Measurements from ENCODE around the gene DNAJC18.
"Not testable (repeated sequence)": the region's sequence is repeated elsewhere in the genome, so short reads cannot be mapped to it uniquely, and the experiment has no call there.

DNAJC18 gene

GRCh38 chr5:139439013-139439903, at the start of gene DNAJC18:
DNAJC18 (minus strand) TSS chr5:139439525; CDS start chr5:139439445, 80 bp downstream.
- peak; percentile 78 to 80 for ATAC-seq

- ATAC-seq = no peak
These were observed 48.9 kb upstream of the DNAJC18 start for GRCh38 chr5:139488260-139488659.

GRCh38 chr5:139486201-139486600, 46.9 kb upstream of the DNAJC18 start:
- ATAC-seq = no peak

- not testable (repeated sequence) for ATAC-seq
These were observed 43.5 kb upstream of the DNAJC18 start for GRCh38 chr5:139482890-139483208.

- ATAC-seq = peak; percentile 68 to 74
These were observed 42.9 kb upstream of the DNAJC18 start, which contains the start of gene STING1 for GRCh38 chr5:139482050-139482889. STING1 (minus strand) TSS chr5:139482758; CDS start chr5:139481704, 1,054 bp downstream.

- peak; percentile 26 to 27 for ATAC-seq
These were observed 42.3 kb upstream of the DNAJC18 start for GRCh38 chr5:139481580-139482049.

- peak; percentile 64 to 66 for ATAC-seq
These were observed 41.8 kb upstream of the DNAJC18 start for GRCh38 chr5:139481122-139481533.

- ATAC-seq = not testable (repeated sequence)
These were observed 40.4 kb upstream of the DNAJC18 start for GRCh38 chr5:139479729-139480128.

- ATAC-seq = not testable (repeated sequence)
These were observed 39.5 kb upstream of the DNAJC18 start for GRCh38 chr5:139478657-139479423.

GRCh38 chr5:139475865-139476617, 36.7 kb upstream of the DNAJC18 start:
- no peak for ATAC-seq

GRCh38 chr5:139474890-139475791, 35.8 kb upstream of the DNAJC18 start:
- peak in 1 of 2 donors; percentile 15 for ATAC-seq

GRCh38 chr5:139473565-139473964, 34.2 kb upstream of the DNAJC18 start:
- peak in 1 of 2 donors; percentile 17 for ATAC-seq

GRCh38 chr5:139473105-139473504, 33.8 kb upstream of the DNAJC18 start:
- ATAC-seq = no peak

GRCh38 chr5:139472386-139473030, 33.2 kb upstream of the DNAJC18 start:
- ATAC-seq = no peak

- ATAC-seq = peak; percentile 60 to 61
These were observed 31.5 kb upstream of the DNAJC18 start, which contains the start of gene SMIM33 for GRCh38 chr5:139470821-139471300. SMIM33 (plus strand) TSS chr5:139471004; CDS start chr5:139471122, 118 bp downstream.

- peak; percentile 12 to 25 for ATAC-seq
These were observed 29.2 kb upstream of the DNAJC18 start for GRCh38 chr5:139468421-139468931.

GRCh38 chr5:139462586-139463276, 23.4 kb upstream of the DNAJC18 start, which contains the start of gene ECSCR:
ECSCR (minus strand) TSS chr5:139462743; CDS start chr5:139462670, 73 bp downstream.
- no peak for ATAC-seq

- no peak for ATAC-seq
These were observed 22.4 kb upstream of the DNAJC18 start for GRCh38 chr5:139461698-139462097.

- ATAC-seq = no peak
These were observed 21.9 kb upstream of the DNAJC18 start for GRCh38 chr5:139461176-139461575.

Data from activated CD4-positive, CD25-positive, alpha-beta regulatory T cell treated with anti-CD3 and anti-CD28 coated beads, Interleukin-2, amount 50 U/mL, for 24 hours (primary cell).